HCT116 (cell line): ENCODE measurements around the gene ZNF292. TPM values are rescaled to one million over a fixed set of nuclear protein-coding genes. Genes with fewer than 3 reads are reported as not detected.

Experiments used
- ATAC-seq: fragments of 200-7000 bp; cut with Tn5 transposase; 2 replicates; pipeline ENCODE4 v1.9.1; 2020; ENCODE audit warnings: mild to moderate bottlenecking, moderate library complexity
- BruUV-seq: library from RNA; stranded (reverse); fragments of 400-500 nt; replicated peaks from 2 replicates; lab custom pipeline; 2021; lab: Mats Ljungman, UMichigan
- CTCF ChIA-PET: fragments of 300-600 bp; sonication (Branson Sonifier 250); formaldehyde crosslinking; loops from one replicate; lab custom pipeline; 2021; ENCODE audit warnings: antibody characterized with exemption; lab: Charles Lee
- POLR2A ChIA-PET: fragments of 300-600, 350-600 bp; sonication (Branson Sonifier 250); formaldehyde crosslinking; loops from one replicate; lab custom pipeline; 2021; ENCODE audit warnings: antibody characterized with exemption; lab: Charles Lee
- RAD21 ChIA-PET, 2 experiments: fragments of 300-600 bp; sonication (Branson Sonifier 250); formaldehyde crosslinking; loops; one replicate each; lab custom pipeline; 2023; ENCODE audit warnings: low total read pairs in 2 of 2; ENCODE audit not compliant: uncharacterized antibody in 2 of 2, unreplicated experiment in 2 of 2, low non-redundant PET in 1 of 2; lab: Charles Lee
- DNase-seq: peaks from one replicate; pipeline ENCODE4 v3.0.0-alpha.2; 2010; ENCODE audit warnings: low read depth, low spot score
- H2AFZ ChIP-seq: fragments of 200-600 bp; shearing (Covaris generic), sonication (generic); 2 replicates; pipeline ENCODE4 v1.6.1; 2017; ENCODE audit warnings: low read depth, mixed run types, mixed read lengths, antibody characterized with exemption, low read length; ENCODE audit not compliant: poor library complexity, severe bottlenecking
- H3K27ac ChIP-seq: 2 replicates; pipeline ENCODE4 v1.5.1; 2012; ENCODE audit warnings: low read depth, low read length
- H3K27me3 ChIP-seq: fragments of 200-600 bp; sonication (generic); 2 replicates; pipeline ENCODE4 v1.6.1; 2016; ENCODE audit warnings: mixed run types, low read length, mixed read lengths; ENCODE audit not compliant: insufficient read depth
- H3K36me3 ChIP-seq, 2 experiments: fragments of 200-500 bp in 1 of 2; fragments of 200-600 bp in 1 of 2; sonication (Bioruptor generic) in 1 of 2; sonication (generic) in 1 of 2; 2 replicates each; pipeline versions ENCODE4 v1.5.1 to v1.6.1; 2014 to 2016; ENCODE audit warnings: low read length in 2 of 2, inconsistent platforms in 1 of 2, mixed read lengths in 1 of 2, mixed run types in 1 of 2; ENCODE audit not compliant: insufficient read depth in 2 of 2, control insufficient read depth in 1 of 2
- H3K4me1 ChIP-seq, 2 experiments: fragments of 200-600 bp in 1 of 2; sonication (generic) in 1 of 2; 2 replicates each; pipeline versions ENCODE4 v1.5.1 to v1.6.1; 2012 to 2017; ENCODE audit warnings: low read length in 2 of 2, inconsistent platforms in 1 of 2, mild to moderate bottlenecking in 1 of 2, mixed read lengths in 1 of 2, mixed run types in 1 of 2, moderate library complexity in 1 of 2; ENCODE audit not compliant: insufficient read depth in 2 of 2, control insufficient read depth in 1 of 2
- H3K4me2 ChIP-seq: fragments of 200-600 bp; sonication (generic); 2 replicates; pipeline ENCODE4 v1.6.1; 2017; ENCODE audit warnings: mixed run types, low read length, mixed read lengths
- H3K4me3 ChIP-seq, 2 experiments: fragments of 200-600 bp in 1 of 2; sonication (generic) in 1 of 2; replicated peaks in 1 of 2; 2 replicates each; pipeline ENCODE4 v1.5.1; 2011 to 2016; ENCODE audit warnings: low read length in 2 of 2, control low read depth in 1 of 2, low read depth in 1 of 2, mild to moderate bottlenecking in 1 of 2, mixed read lengths in 1 of 2, mixed run types in 1 of 2
- H3K79me2 ChIP-seq: fragments of 200-600 bp; sonication (generic); 2 replicates; pipeline ENCODE4 v1.6.1; 2017; ENCODE audit warnings: mild to moderate bottlenecking, mixed run types, low read length, moderate library complexity, mixed read lengths; ENCODE audit not compliant: insufficient read depth
- H3K9ac ChIP-seq: fragments of 200-600 bp; sonication (generic); 2 replicates; pipeline ENCODE4 v1.6.1; 2016; ENCODE audit warnings: low read length, mixed read lengths
- H3K9me2 ChIP-seq: fragments of 200-600 bp; sonication (generic), shearing (Covaris generic); 2 replicates; pipeline ENCODE4 v1.6.1; 2017; ENCODE audit warnings: mixed run types, mild to moderate bottlenecking, moderate library complexity; ENCODE audit not compliant: insufficient read depth
- H3K9me3 ChIP-seq, 2 experiments: fragments of 200-500 bp in 1 of 2; fragments of 200-600 bp in 1 of 2; sonication (Bioruptor generic) in 1 of 2; sonication (generic) in 1 of 2; 2 replicates each; pipeline ENCODE4 v1.6.1; 2014 to 2017; ENCODE audit warnings: low read length in 2 of 2, mixed read lengths in 2 of 2, inconsistent platforms in 1 of 2, low read depth in 1 of 2, mild to moderate bottlenecking in 1 of 2, mixed run types in 1 of 2, moderate library complexity in 1 of 2; ENCODE audit not compliant: control insufficient read depth in 1 of 2, insufficient read depth in 1 of 2
- H4K20me1 ChIP-seq: fragments of 200-600 bp; sonication (generic), shearing (Covaris generic); 2 replicates; pipeline ENCODE4 v1.6.1; 2017; ENCODE audit warnings: mixed run types, mild to moderate bottlenecking, moderate library complexity; ENCODE audit not compliant: insufficient read depth
- ATF3 ChIP-seq: IDR thresholded peaks from 2 replicates; pipeline ENCODE4 v1.6.1; 2012
- CEBPB ChIP-seq: IDR thresholded peaks from 2 replicates; pipeline ENCODE4 v1.6.1; 2012; ENCODE audit warnings: low read depth
- CTCF ChIP-seq, 3 experiments: fragments of 200-600 bp in 1 of 3; sonication (generic) in 1 of 3; IDR thresholded peaks in 2 of 3; conservative IDR thresholded peaks in 1 of 3; 2 replicates each; pipeline ENCODE4 v1.5.1; 2012 to 2017; ENCODE audit warnings: low read depth in 2 of 3, low read length in 2 of 3, antibody characterized with exemption in 1 of 3, borderline replicate concordance in 1 of 3, control low read depth in 1 of 3, mild to moderate bottlenecking in 1 of 3, mixed read lengths in 1 of 3, mixed run types in 1 of 3, moderate library complexity in 1 of 3; ENCODE audit not compliant: insufficient read depth in 1 of 3
- EGR1 ChIP-seq: IDR thresholded peaks from 2 replicates; pipeline ENCODE4 v1.6.1; 2012; ENCODE audit warnings: low read depth
- EZH2phosphoT487 ChIP-seq: fragments of 200-600 bp; IDR thresholded peaks from 2 replicates; pipeline ENCODE4 v1.6.1; 2018; ENCODE audit warnings: antibody characterized with exemption, borderline replicate concordance
- RAD21 ChIP-seq: IDR thresholded peaks from 2 replicates; pipeline ENCODE4 v1.6.1; 2012; ENCODE audit warnings: low read depth, mild to moderate bottlenecking
- SIN3A ChIP-seq: IDR thresholded peaks from 2 replicates; pipeline ENCODE4 v1.6.1; 2012; ENCODE audit warnings: low read depth
- TCF7L2 ChIP-seq: IDR thresholded peaks from 2 replicates; pipeline ENCODE4 v1.7.0; 2011; ENCODE audit warnings: borderline replicate concordance, inconsistent platforms; ENCODE audit not compliant: insufficient read depth, insufficient read length; ENCODE audit errors: extremely low read depth
- intact Hi-C: fragments of 100-400 bp; cut with micrococcal nuclease; formaldehyde crosslinking; loops from 2 replicates; pipeline ENCODE4 v1.10.0; 2022
- total RNA-seq: library from RNA; stranded (reverse); gene quantifications from one replicate; pipeline ENCODE4 v1.2.1, GENCODE V29; 2021; ENCODE audit not compliant: unreplicated experiment

The ZNF292 gene
- total RNA-seq, 1 experiment from 2014 or later: 35.3 TPM

GRCh38 chr6:87116922-87117321 is 38.4 kb upstream of the ZNF292 start:
- ChIA-PET CTCF (interaction anchor here (0.9 to 1.4 kb wide), 2 partner anchors 22 to 38 kb away, joined by 3 to 4 read pairs; no protein-coding TSS in a partner anchor), RAD21 (interaction anchor here in 1 of 2 experiments (0.6 kb wide), 1 partner anchor 51 kb away, joined by 4 read pairs; no protein-coding TSS in a partner anchor), POLR2A (no interaction called here)
- H3K27me3 ChIP-seq: no peaks in the 10 kb centered on the region
- no peak for DNase-seq
- H3K4me1 ChIP-seq: peaks cover 0 to 5% of the 10 kb centered on the region in 2 experiments; a peak in 1 of 4 replicates
- H4K20me1 ChIP-seq: no peaks in the 10 kb centered on the region
- no peak for ATAC-seq
- H3K27ac ChIP-seq: no peak overlapping the region
- BruUV-seq: no TSS peak
- no peaks in the 10 kb centered on the region for H3K9me3 ChIP-seq
- H2AFZ ChIP-seq: no peak overlapping the region
- H3K9me2 ChIP-seq: no peaks in the 10 kb centered on the region
- no peaks in the 10 kb centered on the region for H3K79me2 ChIP-seq
- intact Hi-C loops: no loop called here
- H3K9ac ChIP-seq: no peak overlapping the region
- no peak overlapping the region for H3K4me2 ChIP-seq
- no peak for TF ChIP-seq EGR1
- TF ChIP-seq TCF7L2: no peak
- TF ChIP-seq RAD21: no peak
- no peak for TF ChIP-seq CEBPB
- TF ChIP-seq SIN3A: no peak
- no peak for TF ChIP-seq EZH2phosphoT487
- no peak for TF ChIP-seq CTCF (IDR thresholded peaks at IDR 0.05 in 2 of 3, conservative IDR thresholded peaks at IDR 0.05 in 1 of 3; ENCODE audit: borderline replicate concordance in 1 of 3, insufficient read depth in 1 of 3, low read depth in 2 of 3, low read length in 2 of 3)
- H3K4me3 ChIP-seq: no peak overlapping the region
- H3K36me3 ChIP-seq: no peaks in the 10 kb centered on the region

GRCh38 chr6:87118054-87118453 is 37.3 kb upstream of the ZNF292 start:
- TF ChIP-seq ATF3: no peak
- ChIA-PET RAD21 (no interaction called here), CTCF (interaction anchor here (1.4 kb wide), 1 partner anchor 21 kb away, joined by 4 read pairs; no protein-coding TSS in a partner anchor), POLR2A (no interaction called here)
- H3K9ac ChIP-seq: no peak overlapping the region
- intact Hi-C loops: no loop called here
- no peak overlapping the region for H3K4me2 ChIP-seq
- no peaks in the 10 kb centered on the region for H3K79me2 ChIP-seq
- H3K27ac ChIP-seq: no peak overlapping the region
- peaks cover 0 to 5% of the 10 kb centered on the region in 2 experiments; a peak in 1 of 4 replicates for H3K4me1 ChIP-seq
- no peak overlapping the region for H3K4me3 ChIP-seq
- ATAC-seq (peak; percentile 61; the same call in 1 of the 2 replicates), DNase-seq (peak; percentile 6)
- no peaks in the 10 kb centered on the region for H3K9me3 ChIP-seq
- no peaks in the 10 kb centered on the region for H4K20me1 ChIP-seq
- BruUV-seq: no TSS peak
- no peaks in the 10 kb centered on the region for H3K9me2 ChIP-seq
- no peak overlapping the region for H2AFZ ChIP-seq
- no peaks in the 10 kb centered on the region for H3K27me3 ChIP-seq
- no peaks in the 10 kb centered on the region for H3K36me3 ChIP-seq
